Endothelial cell of umbilical vein (primary cell): ENCODE results near the gene EFNB3. TPM values are rescaled to one million over a fixed set of nuclear protein-coding genes. Genes with fewer than 3 reads are reported as not detected.

Experiments used
- BruUV-seq: library from RNA; stranded (reverse); fragments of 400-500 nt; replicated peaks from 2 replicates; lab custom pipeline; 2021; lab: Mats Ljungman, UMichigan
- CTCF ChIA-PET: fragments of 300-600, 350-600 bp; sonication (Branson Sonifier 250); formaldehyde crosslinking; loops from one replicate; lab custom pipeline; 2021; ENCODE audit warnings: antibody characterized with exemption, inconsistent platforms; lab: Charles Lee
- POLR2A ChIA-PET: fragments of 300-600, 350-600 bp; sonication (Branson Sonifier 250); formaldehyde crosslinking; loops from one replicate; lab custom pipeline; 2021; ENCODE audit warnings: antibody characterized with exemption, inconsistent platforms; lab: Charles Lee
- DNase-seq: peaks from one replicate; pipeline ENCODE4 v3.0.0-alpha.2; 2011; ENCODE audit warnings: low read depth, low spot score
- FAIRE-seq: peaks from 2 replicates; lab custom pipeline; 2011; peaks lifted over from hg19 to GRCh38; lab: Jason Lieb, UNC
- H2AFZ ChIP-seq: 2 replicates; pipeline ENCODE4 v1.6.0; 2012; ENCODE audit warnings: low read depth, low read length, control low read depth, inconsistent platforms
- H3K27ac ChIP-seq: 2 replicates; pipeline ENCODE4 v1.5.1; 2011; ENCODE audit warnings: low read depth, mild to moderate bottlenecking, control low read depth, low read length, moderate library complexity; ENCODE audit not compliant: insufficient read depth
- H3K27me3 ChIP-seq, 2 experiments: 2 replicates each; pipeline versions ENCODE4 v1.6.0 to v1.6.1; 2011; ENCODE audit warnings: low read length in 2 of 2, mixed read lengths in 1 of 2; ENCODE audit not compliant: control insufficient read depth in 2 of 2, insufficient read depth in 2 of 2
- H3K36me3 ChIP-seq, 2 experiments: 2 replicates in 1 of 2; 3 replicates in 1 of 2; pipeline ENCODE4 v1.5.1; 2011; ENCODE audit warnings: low read length in 2 of 2, mild to moderate bottlenecking in 1 of 2, moderate library complexity in 1 of 2; ENCODE audit not compliant: control insufficient read depth in 2 of 2, insufficient read depth in 2 of 2; ENCODE audit errors: extremely low read depth in 1 of 2
- H3K4me1 ChIP-seq: 3 replicates; pipeline ENCODE4 v1.5.1; 2011; ENCODE audit warnings: mild to moderate bottlenecking, low read length; ENCODE audit not compliant: control insufficient read depth, insufficient read depth; ENCODE audit errors: extremely low read depth
- H3K4me2 ChIP-seq: 2 replicates; pipeline ENCODE4 v1.6.1; 2011; ENCODE audit warnings: low read length, control low read depth, mixed read lengths; ENCODE audit not compliant: insufficient read depth
- H3K4me3 ChIP-seq, 3 experiments: fragments of 200-600 bp in 1 of 3; sonication (generic), shearing (Covaris generic) in 1 of 3; replicated peaks in 1 of 3; 2 replicates each; pipeline ENCODE4 v1.5.1; 2011 to 2016; ENCODE audit warnings: control low read depth in 3 of 3, low read length in 3 of 3, mild to moderate bottlenecking in 2 of 3, inconsistent platforms in 1 of 3, low read depth in 1 of 3, moderate library complexity in 1 of 3; ENCODE audit not compliant: insufficient read depth in 1 of 3
- H3K79me2 ChIP-seq: 2 replicates; pipeline ENCODE4 v1.6.0; 2012; ENCODE audit warnings: low read length, inconsistent platforms; ENCODE audit not compliant: control insufficient read depth, insufficient read depth
- H3K9ac ChIP-seq: replicated peaks from 2 replicates; pipeline ENCODE3; 2011; ENCODE audit warnings: low read length, control low read depth; ENCODE audit not compliant: insufficient read depth; ENCODE audit errors: extremely low read depth
- H3K9me1 ChIP-seq: replicated peaks from 3 replicates; pipeline ENCODE4 v1.6.0; 2011; ENCODE audit warnings: mild to moderate bottlenecking, low read length; ENCODE audit not compliant: control insufficient read depth, insufficient read depth; ENCODE audit errors: extremely low read depth
- H3K9me3 ChIP-seq: replicated peaks from 2 replicates; pipeline ENCODE4 v1.5.1; 2012; ENCODE audit warnings: low read length, inconsistent platforms; ENCODE audit not compliant: control insufficient read depth, insufficient read depth
- H4K20me1 ChIP-seq: replicated peaks from 2 replicates; pipeline ENCODE3; 2011; ENCODE audit warnings: mild to moderate bottlenecking, low read length; ENCODE audit not compliant: control insufficient read depth, insufficient read depth; ENCODE audit errors: extremely low read depth
- EZH2 ChIP-seq: IDR thresholded peaks from 2 replicates; pipeline ENCODE4 v1.6.1; 2012; ENCODE audit warnings: borderline replicate concordance, low read depth, mild to moderate bottlenecking, moderate library complexity, low read length, inconsistent platforms; ENCODE audit not compliant: severe bottlenecking
- FOS ChIP-seq: IDR thresholded peaks from 2 replicates; pipeline ENCODE4 v1.6.1; 2011; ENCODE audit warnings: mild to moderate bottlenecking, low read length, moderate library complexity, borderline replicate concordance; ENCODE audit not compliant: insufficient read depth
- GATA2 ChIP-seq: IDR thresholded peaks from 2 replicates; pipeline ENCODE4 v1.7.0; 2011; ENCODE audit warnings: low read depth, mild to moderate bottlenecking, moderate library complexity, mixed read lengths, low read length; ENCODE audit not compliant: insufficient read length, insufficient read depth
- JUN ChIP-seq: IDR thresholded peaks from 2 replicates; pipeline ENCODE4 v1.6.1; 2011; ENCODE audit warnings: borderline replicate concordance, low read depth; ENCODE audit not compliant: insufficient read length, insufficient read depth
- MYC ChIP-seq: IDR thresholded peaks from one replicate; pipeline ENCODE4 v1.6.1; 2011; ENCODE audit warnings: mild to moderate bottlenecking, low read depth, low read length
- POLR2A ChIP-seq: IDR thresholded peaks from 2 replicates; pipeline ENCODE4 v1.6.1; 2012; ENCODE audit warnings: low read depth, mild to moderate bottlenecking, control low read depth, low read length
- POLR2AphosphoS5 ChIP-seq: IDR thresholded peaks from 2 replicates; pipeline ENCODE4 v1.6.1; 2012; ENCODE audit warnings: low read depth, mild to moderate bottlenecking, control low read depth, low read length, moderate library complexity; ENCODE audit not compliant: insufficient read depth
- dilution Hi-C: fragments of 300-500 bp; cut with MboI; formaldehyde crosslinking; loops from one replicate; pipeline ENCODE4 v1.15.0; 2019; ENCODE audit warnings: low sequenced_read_pairs; ENCODE audit not compliant: extremely low pct_ligation_motif_present
- intact Hi-C: fragments of 100-400 bp; cut with micrococcal nuclease; formaldehyde crosslinking; loops from one replicate; pipeline ENCODE4 v1.10.0; 2022
- polyA plus RNA-seq, 4 experiments: library from polyadenylated mRNA; depleted of rRNA in 3 of 4; stranded (reverse) in 3 of 4; unstranded in 1 of 4; fragments of >200 nt; gene quantifications; 2 replicates each; pipeline versions ENCODE4 v1.2.1 to v1.2.3, GENCODE V29; 2011 to 2012; ENCODE audit warnings: missing spikeins in 1 of 4
- total RNA-seq: library from RNA; stranded (reverse); gene quantifications from 2 replicates; pipeline ENCODE4 v1.2.3, GENCODE V29; 2021
- TF ChIP-seq, protein P1 (sequence below), 2 donors: IDR thresholded peaks; 1 replicate in 1 of 2; 2 replicates in 1 of 2; pipeline ENCODE4 v1.5.1; 2011; ENCODE audit warnings: low read length in 2 of 2, mild to moderate bottlenecking in 2 of 2, moderate library complexity in 2 of 2, control low read depth in 1 of 2, inconsistent platforms in 1 of 2, low read depth in 1 of 2; ENCODE audit not compliant: insufficient read depth in 1 of 2; ENCODE audit errors: extremely low read depth in 1 of 2
- TF ChIP-seq, protein P2 (sequence below): IDR thresholded peaks from 2 replicates; pipeline ENCODE4 v1.6.1; 2011; ENCODE audit not compliant: insufficient read depth, insufficient read length

The EFNB3 gene
- total and polyA plus RNA-seq, 2 donors (not counting 3 experiments of a cell fraction or from before 2014, with no cell fraction given): 1.1 to 2.9 TPM

DNA sequence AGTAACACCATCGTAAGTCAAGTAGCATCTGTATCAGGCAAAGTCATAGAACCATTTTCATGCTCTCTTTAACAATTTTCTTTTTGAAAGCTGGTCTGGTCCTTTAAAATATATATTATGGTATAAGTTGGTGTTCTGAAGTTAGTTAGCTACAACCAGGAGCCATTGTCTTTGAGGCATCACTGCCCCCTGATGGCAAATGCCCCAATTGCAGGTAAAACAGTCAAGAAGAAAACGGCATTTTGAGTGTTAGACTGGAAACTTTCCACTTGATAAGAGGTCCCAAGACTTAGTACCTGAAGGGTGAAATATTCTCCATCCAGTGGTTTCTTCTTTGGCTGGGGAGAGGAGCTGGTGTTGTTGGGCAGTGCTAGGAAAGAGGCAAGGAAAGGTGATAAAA lies 31.8 kb upstream of the EFNB3 start:
- dilution Hi-C loops: no loop called here
- FAIRE-seq: no peak
- TF ChIP-seq JUN (no peak), EZH2 (no peak), FOS (no peak)
- TF ChIP-seq, protein P1, sequence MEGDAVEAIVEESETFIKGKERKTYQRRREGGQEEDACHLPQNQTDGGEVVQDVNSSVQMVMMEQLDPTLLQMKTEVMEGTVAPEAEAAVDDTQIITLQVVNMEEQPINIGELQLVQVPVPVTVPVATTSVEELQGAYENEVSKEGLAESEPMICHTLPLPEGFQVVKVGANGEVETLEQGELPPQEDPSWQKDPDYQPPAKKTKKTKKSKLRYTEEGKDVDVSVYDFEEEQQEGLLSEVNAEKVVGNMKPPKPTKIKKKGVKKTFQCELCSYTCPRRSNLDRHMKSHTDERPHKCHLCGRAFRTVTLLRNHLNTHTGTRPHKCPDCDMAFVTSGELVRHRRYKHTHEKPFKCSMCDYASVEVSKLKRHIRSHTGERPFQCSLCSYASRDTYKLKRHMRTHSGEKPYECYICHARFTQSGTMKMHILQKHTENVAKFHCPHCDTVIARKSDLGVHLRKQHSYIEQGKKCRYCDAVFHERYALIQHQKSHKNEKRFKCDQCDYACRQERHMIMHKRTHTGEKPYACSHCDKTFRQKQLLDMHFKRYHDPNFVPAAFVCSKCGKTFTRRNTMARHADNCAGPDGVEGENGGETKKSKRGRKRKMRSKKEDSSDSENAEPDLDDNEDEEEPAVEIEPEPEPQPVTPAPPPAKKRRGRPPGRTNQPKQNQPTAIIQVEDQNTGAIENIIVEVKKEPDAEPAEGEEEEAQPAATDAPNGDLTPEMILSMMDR (IDR thresholded peaks at IDR 0.05; ENCODE audit: extremely low read depth in 1 of 2, insufficient read depth in 1 of 2, low read depth in 1 of 2, low read length in 2 of 2): peak; percentile 25 to 32

DNA sequence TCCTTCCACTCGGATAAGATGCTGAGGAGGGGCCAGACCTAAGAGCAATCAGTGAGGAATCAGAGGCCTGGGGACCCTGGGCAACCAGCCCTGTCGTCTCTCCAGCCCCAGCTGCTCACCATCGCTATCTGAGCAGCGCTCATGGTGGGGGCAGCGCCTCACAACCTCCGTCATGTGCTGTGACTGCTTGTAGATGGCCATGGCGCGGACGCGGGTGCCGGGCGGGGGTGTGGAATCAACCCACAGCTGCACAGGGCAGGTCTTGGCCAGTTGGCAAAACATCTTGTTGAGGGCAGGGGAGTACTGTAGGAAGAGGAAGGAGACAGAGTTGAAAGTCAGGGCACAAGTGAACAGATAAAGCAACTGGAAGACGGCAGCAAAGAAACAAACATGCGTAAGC lies 30.1 kb upstream of the EFNB3 start:
- Histone ChIP-seq H2AFZ (no peak overlapping the region), H4K20me1 (peaks cover 2% of the 10 kb centered on the region), H3K4me3 (no peak overlapping the region), H3K9ac (no peak overlapping the region), H3K36me3 (peaks cover 19 to 27% of the 10 kb centered on the region in 2 experiments), H3K9me1 (no peaks in the 10 kb centered on the region), H3K27me3 (no peaks in the 10 kb centered on the region), H3K4me1 (peaks cover 15% of the 10 kb centered on the region), H3K4me2 (no peak overlapping the region), H3K27ac (no peak overlapping the region), H3K79me2 (no peaks in the 10 kb centered on the region), H3K9me3 (no peaks in the 10 kb centered on the region)
- intact Hi-C loops (no loop called here), dilution Hi-C loops (no loop called here)
- BruUV-seq: no TSS peak
- DNase-seq (no peak), FAIRE-seq (no peak)
- POLR2A ChIA-PET: no interaction called here
- CTCF ChIA-PET: interaction anchor here (0.9 kb wide), 1 partner anchor 13 kb away, joined by 4 read pairs; the partner anchor contains the start of gene WRAP53
- TF ChIP-seq JUN (no peak), EZH2 (no peak), POLR2AphosphoS5 (no peak), MYC (no peak), FOS (no peak), GATA2 (no peak), POLR2A (no peak)
- TF ChIP-seq, protein P1 (IDR thresholded peaks at IDR 0.05; ENCODE audit: extremely low read depth in 1 of 2, insufficient read depth in 1 of 2, low read depth in 1 of 2, low read length in 2 of 2): no peak
- TF ChIP-seq, protein P2, sequence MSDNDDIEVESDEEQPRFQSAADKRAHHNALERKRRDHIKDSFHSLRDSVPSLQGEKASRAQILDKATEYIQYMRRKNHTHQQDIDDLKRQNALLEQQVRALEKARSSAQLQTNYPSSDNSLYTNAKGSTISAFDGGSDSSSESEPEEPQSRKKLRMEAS: no peak

More for the DNA sequence above, 31.8 kb upstream of the EFNB3 start:
- ChIA-PET POLR2A (no interaction called here), CTCF (interaction anchor here (1.2 kb wide), 4 partner anchors 11 to 84 kb away, joined by 4 to 9 read pairs (median 4); partner anchors contain the start of genes ATP1B2, TP53 and WRAP53)
- H3K4me1 ChIP-seq: peaks cover 15% of the 10 kb centered on the region
- H3K27ac ChIP-seq: no peak overlapping the region
- peaks cover 2% of the 10 kb centered on the region for H4K20me1 ChIP-seq
- H3K79me2 ChIP-seq: no peaks in the 10 kb centered on the region
- H2AFZ ChIP-seq: no peak overlapping the region
- intact Hi-C loops: no loop called here
- H3K36me3 ChIP-seq: peaks cover 19 to 38% of the 10 kb centered on the region in 2 experiments
- no TSS peak for BruUV-seq
- H3K9ac ChIP-seq: no peak overlapping the region
- DNase-seq: no peak
- no peak overlapping the region for H3K4me2 ChIP-seq
- no peaks in the 10 kb centered on the region for H3K27me3 ChIP-seq
- H3K4me3 ChIP-seq: no peak overlapping the region
- no peaks in the 10 kb centered on the region for H3K9me1 ChIP-seq
- no peaks in the 10 kb centered on the region for H3K9me3 ChIP-seq
